ENCODE results near the gene MYO9B.
"Not testable (repeated sequence)": the region's sequence is repeated elsewhere in the genome, so short reads cannot be mapped to it uniquely, and the experiment has no call there.

MYO9B gene

GRCh38 chr19:17170538-17171297 lies 95.1 kb downstream of the MYO9B start:
- in situ Hi-C loops (cut with MboI; ENCODE audit: low sequenced_read_pairs) = no loop called here

GRCh38 chr19:17171874-17172273 lies 96.3 kb downstream of the MYO9B start:
- in situ Hi-C loops (cut with MboI; ENCODE audit: low sequenced_read_pairs) = no loop called here

GRCh38 chr19:17172624-17173345 lies 97.2 kb downstream of the MYO9B start:
- in situ Hi-C loops (cut with MboI; ENCODE audit: low sequenced_read_pairs) = no loop called here

- in situ Hi-C loops (cut with MboI; ENCODE audit: low sequenced_read_pairs) = no loop called here
Observed at GRCh38 chr19:17178291-17178690, 102.7 kb downstream of the MYO9B start.

- in situ Hi-C loops (cut with MboI; ENCODE audit: low sequenced_read_pairs) = no loop called here
Observed at GRCh38 chr19:17180997-17181702, 105.6 kb downstream of the MYO9B start.

GRCh38 chr19:17183271-17183761 lies 107.7 kb downstream of the MYO9B start:
- in situ Hi-C loops (cut with MboI; ENCODE audit: low sequenced_read_pairs) = no loop called here

GRCh38 chr19:17183858-17184321 lies 108.3 kb downstream of the MYO9B start:
- in situ Hi-C loops (cut with MboI; ENCODE audit: low sequenced_read_pairs) = no loop called here

GRCh38 chr19:17184371-17184841 lies 108.8 kb downstream of the MYO9B start:
- in situ Hi-C loops (cut with MboI; ENCODE audit: low sequenced_read_pairs) = no loop called here

GRCh38 chr19:17185590-17185989 lies 110.0 kb downstream of the MYO9B start:
- in situ Hi-C loops (cut with MboI; ENCODE audit: low sequenced_read_pairs) = no loop called here

- in situ Hi-C loops (cut with MboI; ENCODE audit: low sequenced_read_pairs) = not testable (repeated sequence)
Observed at GRCh38 chr19:17191736-17192135, 116.2 kb downstream of the MYO9B start.

- in situ Hi-C loops (cut with MboI; ENCODE audit: low sequenced_read_pairs) = no loop called here
Observed at GRCh38 chr19:17192751-17193150, 117.2 kb downstream of the MYO9B start.

GRCh38 chr19:17194608-17195007 lies 119.0 kb downstream of the MYO9B start:
- in situ Hi-C loops (cut with MboI; ENCODE audit: low sequenced_read_pairs) = no loop called here

- in situ Hi-C loops (cut with MboI; ENCODE audit: low sequenced_read_pairs) = no loop called here
Observed at GRCh38 chr19:17195106-17195505, 119.5 kb downstream of the MYO9B start.

GRCh38 chr19:17196610-17197009 lies 121.0 kb downstream of the MYO9B start:
- in situ Hi-C loops (cut with MboI; ENCODE audit: low sequenced_read_pairs) = no loop called here

- in situ Hi-C loops (cut with MboI; ENCODE audit: low sequenced_read_pairs) = no loop called here
Observed at GRCh38 chr19:17197666-17198065, 122.1 kb downstream of the MYO9B start.

GRCh38 chr19:17200408-17201079 lies 125.0 kb downstream of the MYO9B start:
- in situ Hi-C loops (cut with MboI; ENCODE audit: low sequenced_read_pairs) = no loop called here

- in situ Hi-C loops (cut with MboI; ENCODE audit: low sequenced_read_pairs) = no loop called here
Observed at GRCh38 chr19:17202249-17202648, 126.7 kb downstream of the MYO9B start.

- in situ Hi-C loops (cut with MboI; ENCODE audit: low sequenced_read_pairs) = no loop called here
Observed at GRCh38 chr19:17202713-17203112, 127.1 kb downstream of the MYO9B start.

GRCh38 chr19:17205237-17206140 lies 129.9 kb downstream of the MYO9B start:
- in situ Hi-C loops (cut with MboI; ENCODE audit: low sequenced_read_pairs) = no loop called here
